ENCODE data around the gene GFRA1.

DNA sequence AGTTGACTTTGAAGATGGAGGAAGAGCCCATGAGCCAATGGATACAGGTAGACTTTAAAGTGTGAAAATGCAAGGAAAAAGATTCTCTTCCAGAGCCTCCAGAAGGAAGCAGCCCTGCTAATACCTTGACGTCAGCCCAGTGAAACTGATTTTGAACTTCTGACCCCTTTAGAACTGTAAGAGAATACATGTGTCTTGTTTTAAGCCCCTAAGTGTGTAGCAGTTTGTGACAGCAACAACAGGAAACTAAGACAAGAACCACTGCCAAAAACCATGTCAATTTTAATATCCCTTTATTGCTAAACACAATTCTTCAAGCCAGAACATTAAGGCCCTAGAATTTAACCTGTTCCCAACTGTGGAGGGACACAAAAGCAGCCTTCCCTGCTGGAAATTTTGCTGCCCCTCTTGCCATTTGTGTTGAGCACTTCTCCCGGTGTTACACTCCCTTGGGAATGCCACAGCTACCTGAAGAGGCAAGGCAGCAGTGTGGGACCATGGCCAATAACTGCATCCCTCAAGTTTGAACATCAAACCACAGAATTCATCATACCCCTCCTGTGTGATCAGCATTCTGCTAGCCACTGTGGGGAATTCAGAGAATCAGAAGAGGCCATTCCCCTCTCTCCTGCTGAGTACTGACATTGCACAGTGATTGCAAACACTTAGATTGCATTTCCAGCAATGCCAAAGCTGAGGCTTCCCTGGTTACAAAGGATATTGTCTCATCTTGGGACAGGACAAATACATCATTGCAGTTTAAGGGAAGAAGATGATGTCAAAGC lies 38.9 kb upstream of the GFRA1 start:
- no peak for TF ChIP-seq GATA3 (IDR thresholded peaks at IDR 0.05; ENCODE audit: low read depth, low read length)
- no peak for TF ChIP-seq GATA2 (IDR thresholded peaks at IDR 0.05; ENCODE audit: low read depth, low read length)
